HPDE6-E6E7 (cell line): Measurements from ENCODE around the gene SLC13A5.
"Not testable (repeated sequence)": the region's sequence is repeated elsewhere in the genome, so short reads cannot be mapped to it uniquely, and the experiment has no call there.

Experiments
- DNase-seq: peaks from one replicate; pipeline ENCODE4 v3.0.0; 2011; ENCODE audit warnings: missing footprints; ENCODE audit errors: extremely low spot score

SLC13A5 gene

DNA sequence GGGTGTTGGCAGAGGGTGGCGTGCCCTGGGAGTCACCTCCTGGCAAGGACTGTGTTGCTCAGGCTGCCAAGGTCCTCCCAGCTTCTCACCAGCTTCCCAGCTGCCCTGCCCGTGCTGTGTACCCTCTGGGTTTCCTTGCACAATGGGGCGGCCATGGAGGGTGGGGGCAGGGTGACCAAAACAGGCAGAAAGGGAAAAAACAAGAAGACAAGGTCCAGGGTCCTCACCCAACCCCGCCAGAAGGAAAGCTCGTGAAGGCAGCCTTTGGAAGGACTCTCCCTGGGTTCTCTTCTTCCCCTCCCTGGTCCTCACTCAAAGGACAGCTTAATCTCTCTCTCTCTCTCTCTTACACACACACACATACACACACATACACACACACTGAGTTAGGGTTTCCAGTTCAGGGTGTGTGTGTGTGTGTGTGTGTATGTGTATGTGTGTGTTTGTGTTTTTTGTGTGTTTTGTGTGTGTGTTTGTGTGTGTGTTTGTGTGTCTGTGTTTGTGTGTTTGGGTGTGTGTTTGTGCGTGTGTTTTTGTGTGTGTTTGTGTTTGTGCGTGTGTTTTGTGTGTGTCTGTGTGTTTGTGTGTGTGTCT lies 2.0 kb downstream of the SLC13A5 start:
- no peak for DNase-seq

DNA sequence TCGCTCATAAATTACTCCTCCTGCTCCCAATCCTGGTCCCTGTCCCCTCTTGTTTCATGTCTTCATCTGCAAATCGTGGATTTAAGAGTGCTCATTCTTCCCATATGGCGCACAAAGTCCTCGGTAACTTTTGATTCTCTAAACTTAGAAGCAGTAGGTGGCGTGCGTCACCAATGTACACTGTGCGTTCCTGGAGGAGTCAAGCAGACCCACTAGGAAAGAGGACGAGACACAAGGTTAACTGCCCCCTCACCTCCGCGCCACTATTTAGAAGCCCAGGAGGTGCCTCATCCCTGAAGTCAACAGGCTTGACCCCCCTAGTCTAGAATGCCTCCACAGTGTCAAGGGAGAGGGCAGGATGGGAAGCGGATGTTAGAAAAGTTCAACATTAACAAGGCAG lies 2.9 kb downstream of the SLC13A5 start:
- DNase-seq, result no peak

DNA sequence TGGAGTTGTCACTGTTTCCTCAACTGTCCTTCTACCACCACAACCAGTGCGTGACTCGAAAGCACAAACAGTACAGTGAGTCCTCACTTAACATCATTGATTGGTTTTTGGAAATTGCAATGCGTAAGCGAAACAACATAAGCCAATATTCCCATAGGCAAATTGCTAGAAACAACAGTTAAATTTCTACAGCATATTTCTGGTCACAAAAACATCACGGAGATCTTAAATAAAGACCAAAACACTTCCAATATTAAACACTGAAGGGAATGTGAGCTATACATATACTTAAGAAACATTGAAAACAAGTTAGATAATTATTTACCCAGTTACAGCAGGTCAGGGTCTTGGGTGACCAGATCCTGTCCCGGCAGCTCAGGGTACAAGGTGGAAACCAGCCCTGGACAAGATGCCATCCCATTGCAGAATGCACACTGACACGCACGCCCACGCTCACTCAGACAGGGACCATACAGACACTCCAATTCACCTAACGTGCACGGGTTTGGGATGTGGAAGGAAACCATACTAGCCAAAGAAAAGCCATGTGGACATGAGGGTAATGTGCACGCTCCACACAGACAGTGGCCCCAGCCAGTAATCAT lies 4.7 kb downstream of the SLC13A5 start:
- no peak for DNase-seq

DNA sequence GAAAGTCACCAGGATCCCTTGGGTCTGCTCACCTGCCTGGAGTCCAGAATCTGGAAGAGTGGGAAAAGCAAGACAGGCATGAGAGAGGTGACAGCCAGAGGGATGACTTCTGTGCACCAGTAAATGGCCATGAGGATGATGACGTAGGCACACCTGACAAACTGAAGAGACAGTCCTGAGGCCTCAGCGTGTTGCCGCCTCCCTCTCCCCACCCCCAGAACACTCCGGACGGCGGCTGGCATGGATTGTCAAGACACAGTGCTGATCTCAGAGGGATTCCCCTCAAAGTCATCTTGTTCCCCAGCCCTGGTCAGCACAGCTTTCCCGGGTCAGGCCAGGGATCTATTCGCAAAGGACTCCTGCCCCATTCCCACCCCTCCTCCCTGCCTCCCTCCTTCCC lies 6.2 kb downstream of the SLC13A5 start:
- no peak for DNase-seq

DNA sequence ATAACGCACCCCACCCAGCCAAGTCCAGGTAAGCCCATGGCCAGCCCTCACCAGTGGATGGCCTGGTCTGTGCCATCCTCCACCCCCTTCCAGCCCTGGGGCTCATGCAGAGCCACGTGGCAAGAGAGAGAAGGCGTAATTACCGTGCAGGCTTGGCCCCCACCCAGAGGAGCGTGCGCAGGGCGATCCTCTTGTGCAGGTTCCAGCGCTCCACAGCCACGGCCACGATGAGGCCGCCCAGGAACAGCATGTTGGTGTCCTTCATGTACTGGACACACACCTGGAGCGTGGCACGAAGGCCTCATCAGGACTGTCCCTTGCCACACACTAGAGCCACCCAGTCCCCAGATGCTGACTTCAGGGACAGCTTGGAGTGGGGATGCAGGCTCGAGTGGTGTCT lies 6.7 kb downstream of the SLC13A5 start:
- DNase-seq, result no peak

DNA sequence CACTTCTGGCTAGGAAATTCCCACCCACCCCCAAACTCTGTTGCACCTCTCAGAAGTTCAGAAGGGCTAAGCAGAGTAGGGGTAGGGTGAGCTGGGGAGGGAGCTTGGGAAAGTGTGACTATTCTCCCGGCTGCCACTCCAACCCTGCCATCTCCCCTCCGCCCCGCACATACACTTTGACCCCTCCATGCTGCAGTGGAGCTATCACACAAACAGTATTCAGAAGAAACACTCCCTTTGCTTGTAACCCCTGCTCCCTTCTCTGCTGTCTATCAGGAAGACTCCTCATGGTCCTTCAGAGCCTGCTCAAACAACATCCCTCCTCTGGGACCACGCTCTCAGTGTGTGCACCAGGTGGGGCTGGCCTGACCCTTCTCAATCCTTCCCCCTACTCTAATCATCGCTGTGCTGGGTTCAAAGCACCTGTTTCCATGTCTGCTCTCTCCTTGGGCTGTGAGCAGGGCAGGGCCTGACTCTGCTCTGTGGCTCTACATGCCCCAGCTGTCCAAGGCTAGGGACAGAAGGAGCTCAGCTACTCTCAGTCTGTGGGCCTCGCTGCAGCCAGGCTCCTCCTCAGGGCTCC lies 8.6 kb downstream of the SLC13A5 start:
- DNase-seq, result no peak

DNA sequence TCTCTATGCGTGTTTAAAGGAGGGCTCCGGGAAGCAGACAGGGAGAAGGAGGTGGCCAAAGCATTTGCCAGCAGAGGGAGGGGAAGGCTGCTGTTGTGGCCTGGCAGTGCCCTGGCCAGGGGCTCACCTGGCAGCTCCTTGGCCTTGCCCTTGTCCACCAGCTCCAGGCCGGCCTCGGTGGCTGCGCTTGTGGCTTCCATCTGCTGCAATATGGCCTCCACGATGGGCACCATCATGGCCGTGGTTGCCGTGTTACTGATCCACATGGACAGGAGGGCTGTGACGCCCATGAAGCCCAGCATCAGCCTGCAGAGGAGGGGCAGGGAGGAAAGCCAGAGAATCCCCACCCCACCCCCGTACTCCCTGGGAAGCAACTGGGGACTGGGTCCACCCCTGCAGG lies 9.4 kb downstream of the SLC13A5 start:
- no peak for DNase-seq

DNA sequence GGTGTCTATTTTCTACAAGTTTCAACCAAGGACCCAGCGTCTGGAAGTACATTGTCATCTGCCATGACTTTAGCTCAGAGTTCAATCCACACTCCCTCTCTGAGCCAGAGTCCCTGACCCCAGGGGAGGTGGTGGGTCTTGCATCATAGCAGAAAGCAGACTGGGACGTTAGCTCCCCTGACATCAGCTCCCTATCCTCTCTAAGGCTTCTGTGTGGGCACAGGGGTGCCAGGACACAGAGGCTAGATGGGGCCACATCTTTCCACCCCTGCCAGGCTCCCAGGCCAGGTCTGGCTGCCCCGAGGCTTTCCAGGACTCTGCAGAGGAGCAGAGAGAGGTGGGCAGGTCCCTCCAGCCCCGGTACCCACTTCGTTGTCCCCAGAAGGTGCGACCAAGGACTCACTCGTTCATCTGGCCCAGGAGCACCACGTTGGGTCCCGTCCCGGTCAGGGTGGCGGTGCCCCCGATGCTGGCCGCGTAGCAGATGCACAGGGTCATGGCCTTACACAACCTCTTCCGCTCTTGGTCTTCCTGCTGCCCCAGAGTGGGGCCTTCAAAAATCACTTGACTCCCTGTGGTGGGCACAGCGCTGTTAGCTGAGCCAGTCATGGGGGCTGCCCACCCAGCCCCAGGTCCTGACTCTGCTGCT lies 10.5 kb downstream of the SLC13A5 start:
- DNase-seq, result no peak

DNA sequence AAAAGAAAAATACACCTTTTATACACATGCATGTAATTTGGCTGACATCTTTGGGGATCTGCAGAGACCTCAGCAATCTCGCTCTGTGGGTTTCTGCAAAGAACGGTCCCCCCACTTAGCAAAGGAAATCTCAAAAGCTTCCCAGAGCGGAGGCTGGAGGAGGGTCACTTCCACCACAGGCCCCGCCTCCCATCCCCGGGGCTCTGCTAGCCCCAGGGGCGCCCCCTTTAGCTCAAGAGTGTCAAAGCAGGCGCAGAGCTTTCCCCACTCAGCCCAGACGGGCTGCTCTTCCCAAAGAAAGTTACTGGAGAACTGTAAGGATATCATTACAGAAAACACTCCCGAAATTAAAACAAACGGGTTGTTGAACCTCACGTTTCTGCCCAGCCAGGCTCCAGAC lies 11.4 kb downstream of the SLC13A5 start:
- DNase-seq, result no peak

DNA sequence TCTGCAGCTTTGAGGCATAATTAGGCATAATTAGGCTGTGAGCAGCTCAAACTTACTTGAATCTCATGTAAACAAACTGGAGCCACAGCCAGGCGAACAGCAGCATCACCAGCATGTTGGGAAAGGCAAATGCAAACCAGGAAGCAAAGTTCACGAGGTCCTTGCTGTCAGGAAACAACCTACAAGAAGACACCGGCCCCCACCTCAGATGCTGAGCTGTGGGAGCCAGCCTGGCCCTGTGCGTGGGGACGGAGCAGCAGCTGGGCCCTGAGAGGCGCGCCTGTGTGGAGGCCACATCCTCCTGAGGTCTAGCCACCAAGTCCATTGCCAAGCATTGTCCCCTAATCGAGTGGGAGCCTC lies 12.2 kb downstream of the SLC13A5 start:
- no peak for DNase-seq

DNA sequence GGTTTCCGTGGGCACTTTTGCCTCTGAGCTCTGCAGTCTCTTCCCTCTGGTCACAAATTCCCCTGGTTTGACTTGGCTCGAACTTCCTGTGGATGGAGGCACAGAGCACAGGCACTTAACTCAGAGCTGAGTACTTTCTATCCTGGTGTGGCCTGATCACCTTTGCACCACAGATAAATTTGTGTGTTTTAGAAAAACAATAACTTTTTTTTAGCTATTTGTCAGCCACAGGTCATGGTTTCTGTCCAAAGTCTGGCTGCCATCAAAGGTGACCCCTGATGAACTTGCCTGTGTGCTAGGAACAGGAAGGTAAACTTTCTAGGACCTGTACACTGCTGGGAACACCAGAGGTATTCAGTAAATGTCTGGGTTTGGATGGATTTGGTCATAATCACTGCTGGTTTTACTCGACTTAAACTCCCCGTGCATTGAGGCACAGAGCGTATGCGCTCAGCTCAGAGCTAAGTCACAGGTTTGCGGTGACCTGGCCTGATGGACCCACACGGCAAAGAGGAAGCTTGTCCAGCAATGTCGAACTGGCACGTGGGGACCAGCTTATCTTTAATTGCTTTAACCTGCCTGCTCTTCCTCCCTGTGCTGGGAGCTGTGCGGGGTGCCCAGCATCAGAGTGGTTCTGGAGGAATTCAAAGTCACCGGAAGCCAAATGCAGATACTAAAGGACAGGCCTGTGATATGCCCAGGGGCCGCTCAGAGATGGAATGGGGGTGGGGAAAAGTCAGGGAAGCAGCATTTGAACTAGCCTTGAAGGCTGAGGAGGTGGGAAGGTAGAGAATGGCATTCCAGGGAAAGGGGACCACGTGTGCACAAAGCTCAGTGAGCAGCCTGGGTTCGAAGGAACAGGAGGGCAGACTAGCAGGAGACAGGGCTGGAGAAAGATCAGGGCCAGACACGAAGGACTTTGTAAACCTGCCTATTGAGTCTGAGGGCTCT lies 12.9 kb downstream of the SLC13A5 start:
- DNase-seq, result no peak

DNA sequence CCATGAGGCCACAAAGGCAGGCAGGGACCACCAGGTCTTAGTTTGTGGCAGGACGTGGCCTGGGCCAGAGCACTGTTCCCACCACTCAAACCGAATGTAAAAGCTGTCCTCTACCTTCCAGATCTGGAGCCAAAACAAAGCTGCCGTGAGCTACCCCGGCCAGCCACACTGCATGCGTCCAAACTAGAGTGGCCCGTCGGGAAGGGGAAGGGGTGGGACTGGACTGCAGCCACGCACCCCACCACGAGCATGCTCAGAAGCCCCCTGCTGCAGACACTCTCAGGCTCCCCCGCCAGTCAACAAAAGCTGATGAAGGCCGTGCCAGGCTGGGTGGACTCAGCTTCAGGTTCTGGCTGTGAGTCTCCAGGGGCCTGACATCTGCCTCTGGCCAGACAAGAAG lies 15.2 kb downstream of the SLC13A5 start:
- no peak for DNase-seq

DNA sequence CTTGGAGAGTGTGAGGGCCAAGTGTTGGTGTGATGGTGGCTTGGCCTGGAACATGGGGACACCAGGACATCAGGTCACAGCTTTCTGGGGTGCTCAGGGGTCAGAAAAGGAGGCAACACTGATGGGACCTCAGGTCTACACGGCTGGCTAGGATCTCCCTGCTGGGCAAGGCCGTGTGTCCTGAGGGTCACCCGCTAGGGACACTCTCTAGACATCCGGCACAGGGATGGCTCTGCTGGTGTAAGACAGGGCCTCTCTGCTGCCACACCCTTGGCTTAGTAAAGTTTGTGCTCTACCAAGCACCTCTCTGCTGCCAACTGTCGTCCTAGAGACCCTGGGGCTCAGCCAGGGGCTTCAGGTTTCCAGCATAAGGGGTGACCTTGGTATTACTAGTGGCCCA lies 16.3 kb downstream of the SLC13A5 start:
- DNase-seq, result no peak

DNA sequence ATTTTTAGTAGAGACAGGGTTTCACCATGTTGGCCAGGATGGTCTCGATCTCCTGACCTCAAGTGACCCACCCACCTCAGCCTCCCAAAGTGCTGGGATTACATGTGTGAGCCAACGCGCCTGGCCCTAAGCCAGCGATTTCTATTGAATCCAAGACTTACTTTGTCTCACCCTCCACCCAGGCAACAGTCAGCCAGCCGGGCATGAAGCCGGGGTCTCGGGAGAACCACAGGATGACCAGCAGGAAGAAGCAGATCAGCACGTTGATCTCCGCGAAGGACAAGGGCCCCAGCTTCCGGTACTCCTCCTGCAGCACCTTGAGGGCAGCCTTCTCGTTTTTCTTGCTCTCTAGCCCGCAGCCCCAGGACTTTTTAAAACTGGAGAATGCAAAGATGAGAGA lies 17.6 kb downstream of the SLC13A5 start:
- DNase-seq, result no peak

DNA sequence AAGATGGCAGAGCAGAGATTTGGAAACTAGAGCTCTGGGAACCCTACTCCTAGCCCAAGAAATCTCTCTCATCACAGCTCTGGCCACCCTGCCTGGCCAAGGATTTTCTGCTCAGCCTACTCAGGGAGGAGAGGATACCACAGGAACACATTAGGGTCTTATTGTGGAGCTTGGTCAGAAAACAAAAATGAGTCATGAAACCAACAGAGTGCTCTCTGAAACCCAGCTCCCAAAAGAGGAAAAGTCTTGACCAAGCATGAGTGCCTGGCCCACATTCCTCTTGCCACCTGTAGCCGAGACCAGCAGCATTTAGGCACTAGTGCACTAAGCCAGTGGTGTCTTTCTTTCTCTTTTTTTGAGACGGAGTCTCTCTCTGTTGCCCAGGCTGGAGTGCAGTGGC lies 18.1 kb downstream of the SLC13A5 start:
- no peak for DNase-seq

DNA sequence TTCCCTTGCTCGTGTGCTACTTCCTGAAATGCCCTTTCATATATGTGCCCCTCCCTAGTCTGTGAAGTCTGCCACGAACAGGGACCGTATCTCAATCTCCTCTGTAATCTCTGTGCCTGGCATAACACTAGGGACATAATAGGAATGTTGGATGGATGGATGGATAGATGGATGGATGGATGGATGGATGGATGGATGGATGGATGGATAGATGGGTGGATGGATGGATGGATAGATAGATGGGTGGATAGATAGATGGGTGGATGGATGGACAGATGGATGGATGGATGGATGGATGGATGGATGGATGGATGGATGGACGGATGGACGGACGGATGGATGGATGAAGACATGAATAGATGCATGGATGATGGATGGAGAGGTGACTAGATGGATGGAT lies 21.2 kb downstream of the SLC13A5 start:
- not testable (repeated sequence) for DNase-seq

DNA sequence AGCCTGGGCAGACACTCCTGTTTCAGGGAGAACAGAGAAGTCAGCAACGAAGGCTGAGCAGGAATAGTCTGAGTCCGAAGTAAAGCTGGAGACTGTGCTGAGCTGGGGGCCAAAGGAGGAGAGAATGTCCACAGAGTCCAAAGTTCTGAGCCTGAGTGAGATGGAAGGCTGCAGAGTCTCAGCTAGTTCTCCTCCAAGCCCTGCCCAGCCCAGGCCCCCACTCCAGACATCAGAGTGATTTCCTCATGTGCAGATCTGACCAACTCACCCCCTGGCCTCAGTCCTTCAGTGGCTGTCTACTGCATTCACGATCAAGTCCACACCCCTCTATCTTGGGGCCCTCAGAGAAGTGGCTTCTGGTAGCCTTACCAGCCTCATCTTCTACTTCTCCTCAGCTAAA lies 21.6 kb downstream of the SLC13A5 start:
- no peak for DNase-seq

DNA sequence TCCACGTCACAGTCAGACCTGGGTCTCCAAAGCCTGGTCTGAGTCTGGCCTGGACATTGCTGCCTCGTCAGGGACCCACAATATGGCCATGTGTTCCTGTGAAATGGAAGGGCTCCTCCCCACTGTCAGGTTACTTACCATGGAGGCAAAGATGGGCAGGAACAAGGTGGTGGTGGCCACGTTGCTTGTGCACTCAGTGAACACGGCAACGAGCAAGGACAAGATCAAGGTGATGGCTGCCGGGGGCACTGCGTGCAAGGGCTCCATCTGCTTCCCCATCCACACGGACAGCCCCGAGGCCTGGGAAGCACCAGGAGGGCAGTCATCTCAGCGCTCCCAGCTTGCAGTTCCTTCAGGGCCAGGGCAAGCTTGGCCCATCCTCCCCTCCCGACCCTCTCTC lies 22.5 kb downstream of the SLC13A5 start:
- DNase-seq, result no peak

DNA sequence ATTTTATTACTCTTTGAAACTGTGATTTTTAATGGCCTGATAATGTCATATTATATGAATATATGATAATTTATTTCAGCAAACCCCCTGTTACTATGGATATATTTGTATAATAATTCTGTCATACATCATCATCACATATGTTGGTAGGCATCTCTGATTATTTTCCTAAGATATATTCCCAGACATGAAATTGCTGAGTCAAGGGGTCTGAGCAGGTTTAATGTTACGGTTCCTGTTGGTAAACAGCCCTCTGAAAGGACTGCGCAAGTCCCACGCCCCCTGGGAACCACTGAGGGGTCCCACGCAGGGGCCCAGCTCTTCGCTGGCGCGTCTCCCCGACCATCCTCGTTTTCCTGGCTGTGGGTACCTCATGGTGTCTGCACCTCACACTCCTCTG lies 24.2 kb downstream of the SLC13A5 start:
- no peak for DNase-seq

DNA sequence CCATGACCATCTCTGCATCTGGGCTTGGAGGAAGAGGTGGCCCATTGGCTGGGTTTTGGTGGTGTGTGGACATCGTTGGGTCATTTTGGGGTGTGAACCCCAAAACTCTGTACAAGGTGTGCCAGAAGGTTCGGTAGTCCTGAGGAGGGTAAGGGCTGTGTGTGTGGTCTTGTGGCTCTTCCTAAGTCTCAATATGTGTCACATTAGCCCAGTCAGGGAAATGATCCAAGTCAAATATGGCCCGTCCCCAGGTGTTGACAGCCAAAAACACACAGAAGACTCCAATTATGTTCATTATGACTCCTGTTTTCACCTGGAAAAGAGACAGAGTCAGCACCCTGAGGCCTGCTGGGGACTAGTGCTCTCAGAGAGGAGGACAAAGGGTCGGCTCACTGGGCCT lies 27.1 kb downstream of the SLC13A5 start:
- DNase-seq, result no peak

DNA sequence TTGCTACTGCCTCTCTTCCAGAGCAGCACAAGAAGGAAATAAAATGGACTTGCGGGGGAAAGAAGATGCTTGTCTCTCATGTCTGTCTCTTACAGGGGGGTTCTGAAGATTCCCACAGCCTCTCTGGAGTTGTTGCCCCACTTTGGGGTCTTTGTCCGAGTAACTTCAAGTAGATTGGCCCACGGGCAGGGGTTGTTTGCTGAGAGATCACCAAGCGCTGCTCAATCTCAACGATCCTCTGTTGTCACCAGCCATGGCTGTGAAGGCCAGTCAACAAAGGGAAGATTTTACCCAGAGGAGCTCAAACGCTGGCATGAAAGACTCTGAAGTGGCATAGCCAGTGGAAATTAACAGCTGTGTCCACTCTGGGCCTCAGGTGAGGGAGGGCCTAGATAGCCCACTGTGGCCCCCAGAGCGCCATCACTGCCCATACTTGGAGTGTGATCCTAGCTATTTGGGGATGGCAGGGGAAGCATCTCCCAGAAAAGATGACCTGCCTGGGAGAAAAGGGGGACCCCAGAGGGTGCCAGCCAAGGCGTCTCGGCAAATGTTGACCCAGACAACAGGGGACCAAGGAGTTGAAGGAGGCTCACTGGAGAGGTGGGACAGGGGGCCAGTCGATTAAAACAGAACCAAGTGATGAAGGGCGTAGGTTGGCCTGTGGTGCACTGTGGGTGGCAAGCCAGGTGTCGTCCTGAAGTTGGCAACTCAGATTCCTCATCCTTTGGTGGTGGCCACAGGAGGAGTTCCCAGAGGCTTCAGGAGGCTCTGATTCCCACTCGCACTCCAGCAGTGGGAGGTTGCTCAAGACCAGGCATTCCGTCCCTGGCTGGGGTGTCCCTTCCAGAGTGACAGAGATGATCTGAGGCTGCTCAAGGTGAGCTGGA lies 28.0 kb downstream of the SLC13A5 start:
- DNase-seq, result no peak
